AG04450 (cell line): ENCODE data around the gene CDH4. TPM values are rescaled to one million over a fixed set of nuclear protein-coding genes. Genes with fewer than 3 reads are reported as not detected.

Experiments
- CTCF ChIA-PET: fragments of 300-600, 350-600 bp; formaldehyde crosslinking; extraction: SDS; loops from one replicate; lab custom pipeline; 2022; ENCODE audit warnings: antibody characterized with exemption, inconsistent platforms; lab: Charles Lee
- POLR2A ChIA-PET: fragments of 350-600 bp; formaldehyde crosslinking; extraction: SDS; loops from one replicate; lab custom pipeline; 2021; ENCODE audit warnings: antibody characterized with exemption, inconsistent platforms; lab: Yijun Ruan, JAX
- DNase-seq: peaks from one replicate; pipeline ENCODE4 v3.0.0-alpha.2; 2011; ENCODE audit warnings: low read depth, low spot score
- H3K27ac ChIP-seq: one replicate; pipeline ENCODE4 v1.5.1; 2012; ENCODE audit warnings: low read depth, low read length, control low read depth
- H3K27me3 ChIP-seq: one replicate; pipeline ENCODE4 v1.6.0; 2012; ENCODE audit warnings: low read length; ENCODE audit not compliant: control insufficient read depth, insufficient read depth
- H3K4me3 ChIP-seq: 2 replicates; pipeline ENCODE4 v1.5.1; 2011; ENCODE audit warnings: mild to moderate bottlenecking, low read depth, low read length, control low read depth
- H3K9me3 ChIP-seq: 2 replicates; pipeline ENCODE4 v1.5.1; 2012; ENCODE audit warnings: low read length; ENCODE audit not compliant: control insufficient read depth, insufficient read depth
- CTCF ChIP-seq: IDR thresholded peaks from 2 replicates; pipeline ENCODE4 v1.5.1; 2011; ENCODE audit warnings: low read depth, low read length, control low read depth, inconsistent platforms
- polyA plus RNA-seq: library from polyadenylated mRNA; depleted of rRNA; stranded (reverse); fragments of >200 nt; gene quantifications from 2 replicates; pipeline ENCODE4 v1.2.3, GENCODE V29; 2011

CDH4 gene
- polyA plus RNA-seq, 1 experiment, result 1.6 TPM

GRCh38 chr20:61573415-61574305 is 321.6 kb downstream of the CDH4 start:
- POLR2A ChIA-PET, result no interaction called here
- no peak for TF ChIP-seq CTCF
- DNase-seq, result no peak
- CTCF ChIA-PET, result no interaction called here
- Histone ChIP-seq H3K27me3 (peaks cover 2% of the 10 kb centered on the region), H3K9me3 (no peaks in the 10 kb centered on the region; the same call in 1 of the 2 replicates), H3K4me3 (no peak overlapping the region), H3K27ac (no peak overlapping the region)

GRCh38 chr20:61575151-61575937 is 323.3 kb downstream of the CDH4 start:
- DNase-seq, result no peak
- Histone ChIP-seq H3K9me3 (no peaks in the 10 kb centered on the region; the same call in 1 of the 2 replicates), H3K27me3 (peaks cover 2% of the 10 kb centered on the region), H3K4me3 (no peak overlapping the region), H3K27ac (no peak overlapping the region)
- ChIA-PET POLR2A (no interaction called here), CTCF (no interaction called here)
- TF ChIP-seq CTCF, result no peak

GRCh38 chr20:61576372-61576771 is 324.3 kb downstream of the CDH4 start:
- ChIA-PET POLR2A (no interaction called here), CTCF (no interaction called here)
- H3K9me3 ChIP-seq, result no peaks in the 10 kb centered on the region; the same call in 1 of the 2 replicates
- H3K4me3 ChIP-seq, result no peak overlapping the region
- no peak for DNase-seq
- no peak for TF ChIP-seq CTCF
- peaks cover 2% of the 10 kb centered on the region for H3K27me3 ChIP-seq
- H3K27ac ChIP-seq, result no peak overlapping the region

GRCh38 chr20:61577065-61577464 is 325.0 kb downstream of the CDH4 start:
- Histone ChIP-seq H3K4me3 (no peak overlapping the region), H3K9me3 (no peaks in the 10 kb centered on the region; the same call in 1 of the 2 replicates), H3K27ac (no peak overlapping the region), H3K27me3 (peaks cover 2% of the 10 kb centered on the region)
- POLR2A ChIA-PET, result no interaction called here
- no peak for TF ChIP-seq CTCF
- CTCF ChIA-PET, result no interaction called here
- no peak for DNase-seq
